H1 (cell line): Measurements from ENCODE around the gene RMRP. TPM values are rescaled to one million over a fixed set of nuclear protein-coding genes. Genes with fewer than 3 reads are reported as not detected.

ENCODE experiments used
- BACH1 ChIP-seq: IDR thresholded peaks from 2 replicates; pipeline ENCODE4 v1.6.1; 2012; ENCODE audit warnings: low read length, improper control_type of control experiment
- CTBP2 ChIP-seq: IDR thresholded peaks from 2 replicates; pipeline ENCODE4 v1.7.0; 2011; ENCODE audit warnings: borderline replicate concordance, mild to moderate bottlenecking, moderate library complexity, mixed read lengths, low read length; ENCODE audit not compliant: insufficient read depth, insufficient read length
- EZH2 ChIP-seq: fragments of 200-600 bp; sonication (generic); IDR thresholded peaks from 2 replicates; pipeline ENCODE4 v1.7.1; 2012; ENCODE audit warnings: low read depth, mild to moderate bottlenecking, moderate library complexity, low read length, inconsistent platforms; ENCODE audit not compliant: severe bottlenecking
- GTF2F1 ChIP-seq: IDR thresholded peaks from 2 replicates; pipeline ENCODE4 v1.6.1; 2012; ENCODE audit warnings: low read depth, low read length, improper control_type of control experiment, borderline replicate concordance
- JUND ChIP-seq: IDR thresholded peaks from 2 replicates; pipeline ENCODE4 v1.6.1; 2011; ENCODE audit warnings: mild to moderate bottlenecking, improper control_type of control experiment, low read length
- RNF2 ChIP-seq: fragments of 200-900, 300-1000 bp; sonication (generic); IDR thresholded peaks from 2 replicates; pipeline ENCODE4 v1.7.1; 2016; ENCODE audit warnings: borderline replicate concordance, low read depth, mild to moderate bottlenecking, antibody characterized with exemption, low read length; ENCODE audit not compliant: poor library complexity, severe bottlenecking; ENCODE audit errors: missing control alignments
- SP4 ChIP-seq: IDR thresholded peaks from 2 replicates; pipeline ENCODE4 v1.6.1; 2012; ENCODE audit warnings: low read length, inconsistent platforms
- polyA plus RNA-seq, 7 experiments: library from polyadenylated mRNA; depleted of rRNA in 3 of 7; stranded (reverse) in 5 of 7; unstranded in 2 of 7; fragments of >200 nt in 5 of 7; fragments of 200-250 nt in 2 of 7; gene quantifications; 1 replicate in 5 of 7; 2 replicates in 1 of 7; 4 replicates in 1 of 7; pipeline versions ENCODE4 v1.2.1 to v1.2.3, GENCODE V29; 2011 to 2013; ENCODE audit warnings: missing spikeins in 2 of 7, mixed read lengths in 2 of 7
- total RNA-seq: library from RNA; stranded (reverse); fragmentation: NEBNext Ultra II Directional; extraction: Animal tissue kit (Norgen Biotek cat#: 25700); gene quantifications from 2 replicates; pipeline ENCODE4 v1.2.1, GENCODE V29; 2021
- TF ChIP-seq, protein P1 (sequence below): IDR thresholded peaks from 2 replicates; pipeline ENCODE4 v1.6.1; 2011; ENCODE audit warnings: low read depth, mild to moderate bottlenecking, low read length; ENCODE audit not compliant: insufficient read depth

Gene RMRP
- total and polyA plus RNA-seq, 2 of the 8 experiments (the other 6 are each of a cell fraction or from before 2014, with no cell fraction given): 169 to 14,987 TPM

DNA sequence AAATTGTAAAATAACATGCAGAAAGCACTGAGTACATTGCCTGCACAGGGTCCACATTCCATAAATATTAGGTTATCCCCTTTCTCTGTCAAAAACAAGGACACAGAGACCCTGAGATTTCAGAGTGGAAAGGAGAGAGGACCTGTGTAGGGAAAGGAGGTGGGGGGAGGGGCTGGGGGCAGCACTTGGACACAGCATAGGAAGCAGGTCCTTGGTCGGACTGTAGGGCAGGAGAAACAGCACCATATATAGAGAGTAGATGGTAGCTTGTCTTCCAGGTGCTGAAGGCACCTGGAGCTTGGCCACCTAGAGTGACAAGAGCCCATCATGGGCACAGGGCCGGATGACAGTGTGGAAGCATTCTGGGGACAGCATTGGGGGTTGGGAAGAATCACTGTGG lies 29.5 kb upstream of the RMRP start (continued):
- TF ChIP-seq JUND (no peak), RNF2 (no peak), SP4 (no peak), EZH2 (no peak), CTBP2 (no peak), BACH1 (no peak), GTF2F1 (no peak)
- TF ChIP-seq, protein P1, sequence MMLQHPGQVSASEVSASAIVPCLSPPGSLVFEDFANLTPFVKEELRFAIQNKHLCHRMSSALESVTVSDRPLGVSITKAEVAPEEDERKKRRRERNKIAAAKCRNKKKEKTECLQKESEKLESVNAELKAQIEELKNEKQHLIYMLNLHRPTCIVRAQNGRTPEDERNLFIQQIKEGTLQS: no peak
- TF ChIP-seq, all 59 proteins: peak for 0
